ENCODE measurements around the gene NTM. TPM values are rescaled to one million over a fixed set of nuclear protein-coding genes. Genes with fewer than 3 reads are reported as not detected.

NTM gene
- total RNA-seq, 1 experiment from 2014 or later, result not detected

GRCh38 chr11:131458421-131458820 lies 88.0 kb downstream of the NTM start:
- Histone ChIP-seq H3K79me2 (ENCODE audit: insufficient read depth, low read length) (no peaks in the 10 kb centered on the region), H4K20me1 (ENCODE audit: insufficient read depth) (no peaks in the 10 kb centered on the region), H3K4me1 (ENCODE audit: control insufficient read depth in 1 of 2, insufficient read depth in 2 of 2, low read length in 2 of 2) (no peaks in the 10 kb centered on the region), H3K36me3 (ENCODE audit: control insufficient read depth in 1 of 2, insufficient read depth in 2 of 2, low read length in 2 of 2) (no peaks in the 10 kb centered on the region), H3K9me3 (ENCODE audit: control insufficient read depth in 1 of 2, insufficient read depth in 1 of 2, low read depth in 1 of 2, low read length in 2 of 2) (peaks cover 0 to 12% of the 10 kb centered on the region in 2 experiments; a peak in 2 of 4 replicates), H2AFZ (ENCODE audit: low read depth, low read length, poor library complexity, severe bottlenecking) (no peak overlapping the region), H3K27ac (ENCODE audit: low read depth, low read length) (no peak overlapping the region), H3K27me3 (ENCODE audit: insufficient read depth, low read length) (no peaks in the 10 kb centered on the region), H3K9me2 (ENCODE audit: insufficient read depth) (no peaks in the 10 kb centered on the region), H3K4me2 (ENCODE audit: low read length) (no peak overlapping the region), H3K4me3 (replicated peaks in 1 of 2; ENCODE audit: low read depth in 1 of 2, low read length in 2 of 2) (no peak overlapping the region), H3K9ac (ENCODE audit: low read length) (no peak overlapping the region)
- TF ChIP-seq SIN3A (IDR thresholded peaks at IDR 0.05; ENCODE audit: low read depth) (no peak), CTCF (IDR thresholded peaks at IDR 0.05 in 2 of 3, conservative IDR thresholded peaks at IDR 0.05 in 1 of 3; ENCODE audit: borderline replicate concordance in 1 of 3, insufficient read depth in 1 of 3, low read depth in 2 of 3, low read length in 2 of 3) (no peak), ELF1 (IDR thresholded peaks at IDR 0.05; ENCODE audit: borderline replicate concordance, low read depth) (no peak), EZH2 (IDR thresholded peaks at IDR 0.05) (no peak), ZNF274 (IDR thresholded peaks at IDR 0.05; ENCODE audit: low read depth, low read length) (no peak), YY1 (IDR thresholded peaks at IDR 0.05; ENCODE audit: extremely low read depth, insufficient replicate concordance, low read depth, low read length) (no peak), ATF3 (IDR thresholded peaks at IDR 0.05) (no peak), JUND (IDR thresholded peaks at IDR 0.05) (no peak)
- ChIA-PET RAD21 (ENCODE audit: low non-redundant PET in 1 of 2, low total read pairs in 2 of 2, uncharacterized antibody in 2 of 2, unreplicated experiment in 2 of 2) (no interaction called here), CTCF (no interaction called here), POLR2A (no interaction called here)
- intact Hi-C loops (cut with micrococcal nuclease), result no loop called here
- no TSS peak for BruUV-seq (replicated peaks)
- no peak for ATAC-seq
- no peak for DNase-seq (ENCODE audit: low read depth, low spot score)

GRCh38 chr11:131460931-131461330 lies 90.5 kb downstream of the NTM start:
- DNase-seq (ENCODE audit: low read depth, low spot score) (no peak), ATAC-seq (no peak)
- no TSS peak for BruUV-seq (replicated peaks)
- no peaks in the 10 kb centered on the region for H3K27me3 ChIP-seq (ENCODE audit: insufficient read depth, low read length)
- H3K36me3 ChIP-seq (ENCODE audit: control insufficient read depth in 1 of 2, insufficient read depth in 2 of 2, low read length in 2 of 2), result no peaks in the 10 kb centered on the region
- POLR2A ChIA-PET, result no interaction called here
- no peak overlapping the region for H3K27ac ChIP-seq (ENCODE audit: low read depth, low read length)
- RAD21 ChIA-PET (ENCODE audit: low non-redundant PET in 1 of 2, low total read pairs in 2 of 2, uncharacterized antibody in 2 of 2, unreplicated experiment in 2 of 2), result no interaction called here
- H4K20me1 ChIP-seq (ENCODE audit: insufficient read depth), result no peaks in the 10 kb centered on the region
- no peak overlapping the region for H3K4me2 ChIP-seq (ENCODE audit: low read length)
- intact Hi-C loops (cut with micrococcal nuclease), result no loop called here
- no peaks in the 10 kb centered on the region for H3K9me2 ChIP-seq (ENCODE audit: insufficient read depth)
- TF ChIP-seq ZBTB33 (IDR thresholded peaks at IDR 0.05; ENCODE audit: extremely low read depth, insufficient replicate concordance, low read length), result no peak
- TF ChIP-seq SIN3A (IDR thresholded peaks at IDR 0.05; ENCODE audit: low read depth), result no peak
- no peak overlapping the region for H2AFZ ChIP-seq (ENCODE audit: low read depth, low read length, poor library complexity, severe bottlenecking)
- no peak overlapping the region for H3K4me3 ChIP-seq (replicated peaks in 1 of 2; ENCODE audit: low read depth in 1 of 2, low read length in 2 of 2)
- H3K9ac ChIP-seq (ENCODE audit: low read length), result no peak overlapping the region
- no peaks in the 10 kb centered on the region; a peak in 2 of 4 replicates for H3K9me3 ChIP-seq (ENCODE audit: control insufficient read depth in 1 of 2, insufficient read depth in 1 of 2, low read depth in 1 of 2, low read length in 2 of 2)
- CTCF ChIA-PET, result no interaction called here
- no peaks in the 10 kb centered on the region for H3K79me2 ChIP-seq (ENCODE audit: insufficient read depth, low read length)
- H3K4me1 ChIP-seq (ENCODE audit: control insufficient read depth in 1 of 2, insufficient read depth in 2 of 2, low read length in 2 of 2), result no peaks in the 10 kb centered on the region

Data from HCT116 (cell line).